ENCODE measurements around the gene CNPY1.

The CNPY1 gene

GRCh38 chr7:155518633-155519032, 27.7 kb downstream of the CNPY1 start:
- POLR2A ChIA-PET = no interaction called here
- TF ChIP-seq CTCF (IDR thresholded peaks at IDR 0.05; ENCODE audit: insufficient read depth, low read length, missing control alignments) = no peak

GRCh38 chr7:155517969-155518368, 28.4 kb downstream of the CNPY1 start:
- CTCF ChIA-PET = no interaction called here
- TF ChIP-seq CTCF (IDR thresholded peaks at IDR 0.05; ENCODE audit: insufficient read depth, low read length, missing control alignments) = no peak
- POLR2A ChIA-PET = no interaction called here
- DNase-seq (ENCODE audit: low read depth, low spot score) = no peak
- H3K4me3 ChIP-seq (ENCODE audit: low read depth, low read length) = no peak overlapping the region

More at GRCh38 chr7:155518633-155519032, 27.7 kb downstream of the CNPY1 start:
- CTCF ChIA-PET = no interaction called here
- no peak overlapping the region for H3K4me3 ChIP-seq (ENCODE audit: low read depth, low read length)
- no peak for DNase-seq (ENCODE audit: low read depth, low spot score)

GRCh38 chr7:155517452-155517851, 28.9 kb downstream of the CNPY1 start:
- no peak overlapping the region for H3K4me3 ChIP-seq (ENCODE audit: low read depth, low read length)
- TF ChIP-seq CTCF (IDR thresholded peaks at IDR 0.05; ENCODE audit: insufficient read depth, low read length, missing control alignments) = no peak
- no peak for DNase-seq (ENCODE audit: low read depth, low spot score)
- ChIA-PET POLR2A (no interaction called here), CTCF (no interaction called here)

GRCh38 chr7:155516466-155516865, 29.9 kb downstream of the CNPY1 start:
- ChIA-PET POLR2A (no interaction called here), CTCF (no interaction called here)
- no peak for TF ChIP-seq CTCF (IDR thresholded peaks at IDR 0.05; ENCODE audit: insufficient read depth, low read length, missing control alignments)
- no peak overlapping the region for H3K4me3 ChIP-seq (ENCODE audit: low read depth, low read length)
- no peak for DNase-seq (ENCODE audit: low read depth, low spot score)

GRCh38 chr7:155515318-155515717, 31.0 kb downstream of the CNPY1 start:
- no peak for DNase-seq (ENCODE audit: low read depth, low spot score)
- H3K4me3 ChIP-seq (ENCODE audit: low read depth, low read length) = no peak overlapping the region
- POLR2A ChIA-PET = no interaction called here
- CTCF ChIA-PET = no interaction called here
- no peak for TF ChIP-seq CTCF (IDR thresholded peaks at IDR 0.05; ENCODE audit: insufficient read depth, low read length, missing control alignments)

- CTCF ChIA-PET = no interaction called here
- TF ChIP-seq CTCF (IDR thresholded peaks at IDR 0.05; ENCODE audit: insufficient read depth, low read length, missing control alignments) = no peak
- no peak overlapping the region for H3K4me3 ChIP-seq (ENCODE audit: low read depth, low read length)
- DNase-seq (ENCODE audit: low read depth, low spot score) = no peak
- POLR2A ChIA-PET = no interaction called here
These were observed 32.1 kb downstream of the CNPY1 start for GRCh38 chr7:155514296-155514695.
